IPS-18a (cell line): Measurements from ENCODE around the gene TINAGL1.

Experiments used
- H3K27ac ChIP-seq: one replicate; pipeline ENCODE4 v1.5.1; 2013; ENCODE audit warnings: low read length
- H3K27me3 ChIP-seq: one replicate; pipeline ENCODE4 v1.6.1; 2013; ENCODE audit warnings: mild to moderate bottlenecking, low read length; ENCODE audit not compliant: control insufficient read depth, insufficient read depth
- H3K36me3 ChIP-seq: one replicate; pipeline ENCODE4 v1.6.1; 2013; ENCODE audit warnings: low read depth, low read length; ENCODE audit not compliant: control insufficient read depth
- H3K4me1 ChIP-seq: one replicate; pipeline ENCODE4 v1.6.1; 2013; ENCODE audit warnings: low read depth, low read length; ENCODE audit not compliant: control insufficient read depth
- H3K4me3 ChIP-seq: one replicate; pipeline ENCODE4 v1.5.1; 2013; ENCODE audit warnings: low read length
- H3K9ac ChIP-seq: one replicate; pipeline ENCODE4 v1.6.1; 2013; ENCODE audit warnings: mild to moderate bottlenecking, low read length, moderate library complexity
- H3K9me3 ChIP-seq: one replicate; pipeline ENCODE4 v1.6.1; 2013; ENCODE audit warnings: low read depth, low read length; ENCODE audit not compliant: control insufficient read depth

The TINAGL1 gene

DNA sequence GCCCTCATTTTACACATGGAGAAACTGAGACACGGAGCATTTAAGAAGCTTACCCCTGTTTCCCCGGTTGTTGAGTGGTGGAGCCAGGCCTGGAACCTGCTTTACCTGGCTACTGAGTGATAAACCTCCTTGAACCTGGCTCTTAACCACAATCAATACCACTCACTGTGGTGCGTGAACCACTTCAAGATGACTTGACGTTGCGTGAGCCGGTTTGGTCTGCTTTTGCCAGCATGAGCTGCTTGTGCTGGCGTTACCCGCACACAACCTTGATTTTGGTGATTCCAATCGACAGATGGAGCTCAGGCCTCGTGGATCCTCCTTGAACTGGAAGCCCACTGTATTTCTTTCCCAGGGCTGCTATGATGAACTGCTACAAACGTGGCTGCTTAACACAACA, 6.1 kb upstream of the TINAGL1 start:
- H3K9ac ChIP-seq, result no peak overlapping the region
- no peaks in the 10 kb centered on the region for H3K4me1 ChIP-seq
- H3K27ac ChIP-seq, result no peak overlapping the region
- H3K27me3 ChIP-seq, result no peaks in the 10 kb centered on the region
- H3K4me3 ChIP-seq, result no peak overlapping the region
- no peaks in the 10 kb centered on the region for H3K36me3 ChIP-seq
- H3K9me3 ChIP-seq, result no peaks in the 10 kb centered on the region

DNA sequence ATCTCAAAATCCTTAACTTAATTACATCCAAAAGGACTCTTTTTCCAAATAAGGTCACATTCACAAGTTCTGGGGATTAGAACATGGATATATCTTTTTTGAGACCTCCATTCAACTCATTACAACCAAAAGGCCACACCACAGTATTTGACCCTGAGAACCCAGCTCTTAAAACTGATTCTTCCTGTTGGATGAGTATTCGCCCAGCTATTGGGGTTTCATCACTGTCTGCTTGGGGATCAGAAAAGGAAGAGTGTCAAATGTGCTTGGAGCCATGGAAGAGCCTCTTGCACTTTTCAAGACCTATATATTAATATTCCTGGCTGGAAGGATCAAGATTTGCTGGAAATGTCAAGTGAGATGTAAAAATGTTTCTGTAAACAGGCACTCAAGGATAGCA, 5.4 kb upstream of the TINAGL1 start:
- Histone ChIP-seq H3K27ac (no peak overlapping the region), H3K27me3 (no peaks in the 10 kb centered on the region), H3K9ac (no peak overlapping the region), H3K36me3 (no peaks in the 10 kb centered on the region), H3K9me3 (no peaks in the 10 kb centered on the region), H3K4me1 (peaks cover 5% of the 10 kb centered on the region), H3K4me3 (no peak overlapping the region)

DNA sequence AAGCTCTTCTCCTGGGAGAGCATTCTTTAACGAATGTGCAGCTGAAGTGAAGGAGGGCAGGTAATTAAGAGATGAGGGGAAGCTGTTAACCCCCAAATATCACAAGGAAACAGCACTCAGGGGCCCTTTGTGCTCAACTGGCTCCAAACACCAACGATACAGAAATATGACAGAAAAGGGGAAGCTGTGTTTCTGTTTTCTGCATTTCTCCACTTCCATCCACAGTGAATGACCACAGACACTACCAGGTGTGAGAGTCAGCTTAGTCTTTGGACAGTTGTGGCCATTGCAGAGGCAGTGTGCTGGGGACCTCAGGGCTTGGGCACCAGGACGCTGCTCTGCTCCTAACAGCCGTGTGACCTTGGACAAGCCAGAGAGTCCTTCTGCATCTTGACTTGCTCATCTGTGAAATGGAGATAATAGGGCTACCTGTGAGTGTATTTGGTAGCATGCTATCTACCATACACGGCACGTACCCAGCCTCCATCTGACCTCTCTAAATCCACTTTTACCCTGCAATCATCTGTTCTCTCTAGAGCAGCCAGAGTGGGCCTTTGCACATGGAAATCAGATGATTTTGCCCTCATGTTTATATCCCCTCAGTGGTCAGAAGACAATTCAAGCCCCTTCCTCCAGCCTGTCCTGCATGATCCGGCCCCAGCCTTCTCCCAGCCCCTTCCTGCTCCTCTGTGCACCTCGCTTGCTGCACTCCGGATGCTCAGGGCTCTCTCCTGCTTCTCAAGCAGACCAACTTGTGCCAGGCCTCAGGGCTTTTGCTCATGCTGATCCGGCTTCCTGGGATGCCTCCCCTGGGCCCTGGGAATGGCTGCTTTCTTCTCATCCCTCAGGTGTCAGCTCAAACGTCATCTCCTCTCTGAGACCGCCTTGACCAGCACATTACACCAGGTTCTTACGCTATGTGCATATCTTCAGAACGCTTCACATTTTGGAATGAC, 4.7 kb upstream of the TINAGL1 start:
- no peaks in the 10 kb centered on the region for H3K9me3 ChIP-seq
- H3K9ac ChIP-seq, result no peak overlapping the region
- no peak overlapping the region for H3K4me3 ChIP-seq
- no peak overlapping the region for H3K27ac ChIP-seq
- no peaks in the 10 kb centered on the region for H3K36me3 ChIP-seq
- H3K4me1 ChIP-seq, result peaks cover 12% of the 10 kb centered on the region
- H3K27me3 ChIP-seq, result no peaks in the 10 kb centered on the region

DNA sequence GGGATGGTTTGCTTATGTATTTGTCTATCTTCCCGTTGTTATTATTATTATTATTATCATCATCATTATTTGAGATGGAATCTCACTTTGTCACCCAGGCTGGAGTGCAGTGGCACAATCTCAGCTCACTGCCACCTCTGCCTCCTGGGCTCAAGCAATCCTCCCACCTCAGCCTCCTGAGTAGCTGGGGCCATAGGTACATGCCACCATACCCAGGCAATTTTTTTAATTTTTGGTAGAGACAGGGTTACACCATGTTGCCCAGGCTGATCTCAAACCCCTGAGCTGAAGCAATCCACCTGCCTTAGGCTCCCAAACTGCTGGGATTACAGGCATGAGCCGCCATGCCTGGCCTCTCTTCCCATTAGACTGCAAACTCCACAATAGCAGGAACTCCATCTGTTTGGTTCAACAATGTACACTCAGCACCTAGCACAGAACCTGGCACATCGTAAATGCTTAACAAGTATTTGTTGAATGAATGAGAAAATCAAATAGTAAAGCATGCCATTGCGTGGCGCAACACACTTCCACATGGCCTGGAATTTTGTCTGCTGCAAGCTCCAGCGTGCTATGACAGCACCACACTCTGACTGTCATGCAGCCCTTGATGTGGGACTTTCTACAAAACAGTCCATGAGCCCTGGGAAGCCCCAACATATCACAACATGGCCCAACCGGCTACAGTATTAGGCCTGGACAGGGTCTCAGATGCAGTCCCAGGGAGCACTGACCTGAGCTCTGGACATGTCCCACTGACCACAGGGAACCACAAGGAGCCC, 3.8 kb upstream of the TINAGL1 start:
- peaks cover 13% of the 10 kb centered on the region for H3K4me1 ChIP-seq

DNA sequence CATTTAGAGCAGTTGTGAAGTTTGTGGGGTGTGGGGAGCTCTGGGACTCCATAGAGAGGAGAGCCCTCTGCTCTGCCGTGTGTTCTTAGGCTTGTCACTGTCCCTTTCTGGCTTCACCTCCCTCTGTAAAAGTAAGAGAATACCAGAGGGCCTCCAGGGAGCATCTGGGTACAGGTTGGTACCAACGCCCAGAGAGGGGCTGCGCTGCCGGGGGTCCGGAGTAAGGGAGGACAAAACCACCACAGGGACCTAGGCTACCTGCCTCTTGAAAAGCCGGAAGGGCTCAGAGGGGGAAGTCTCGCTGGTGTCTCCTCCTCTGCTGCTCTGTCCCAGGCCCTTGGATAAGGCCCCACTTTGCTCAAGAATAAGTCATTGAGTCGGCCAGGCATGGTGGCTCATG, 3.1 kb upstream of the TINAGL1 start:
- peaks cover 13% of the 10 kb centered on the region for H3K4me1 ChIP-seq
- H3K4me3 ChIP-seq, result no peak overlapping the region
- H3K9me3 ChIP-seq, result no peaks in the 10 kb centered on the region
- no peaks in the 10 kb centered on the region for H3K36me3 ChIP-seq
- no peak overlapping the region for H3K9ac ChIP-seq
- peaks cover 4% of the 10 kb centered on the region for H3K27me3 ChIP-seq
- H3K27ac ChIP-seq, result no peak overlapping the region

More for the DNA sequence above, 3.8 kb upstream of the TINAGL1 start:
- Histone ChIP-seq H3K9ac (no peak overlapping the region), H3K36me3 (no peaks in the 10 kb centered on the region), H3K4me3 (no peak overlapping the region), H3K9me3 (no peaks in the 10 kb centered on the region), H3K27me3 (peaks cover 1% of the 10 kb centered on the region), H3K27ac (no peak overlapping the region)

DNA sequence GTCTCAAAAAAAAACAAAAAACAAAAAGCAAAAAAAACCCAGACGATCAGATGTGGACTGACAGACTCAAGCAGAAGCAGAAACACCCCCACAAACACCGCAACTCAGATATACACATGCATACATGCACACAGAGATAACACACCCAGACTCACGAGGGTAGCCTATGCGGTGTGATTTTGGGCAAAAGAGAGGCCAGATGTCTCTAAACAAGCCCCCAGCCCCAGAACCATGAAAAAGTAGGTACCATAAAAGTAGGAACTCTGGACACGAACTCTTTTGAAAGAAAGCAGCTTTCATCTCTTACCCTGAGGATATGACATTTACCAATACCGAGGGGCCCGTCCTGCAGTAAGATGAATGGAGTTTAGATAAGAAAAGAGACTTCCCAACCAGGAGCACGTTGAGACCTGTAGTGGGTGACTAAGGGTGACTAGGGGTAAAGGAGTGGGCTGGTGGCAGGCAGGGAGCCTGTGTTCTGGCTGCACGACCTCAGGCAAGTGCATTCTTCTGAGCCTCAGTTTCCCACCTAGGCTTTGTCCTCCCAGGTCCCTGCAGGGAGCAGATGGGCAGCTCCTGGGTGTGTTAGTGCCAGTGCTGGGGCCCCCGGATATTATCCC, 1.5 kb upstream of the TINAGL1 start:
- Histone ChIP-seq H3K27ac (no peak overlapping the region), H3K9me3 (no peaks in the 10 kb centered on the region), H3K4me1 (peaks cover 22% of the 10 kb centered on the region), H3K27me3 (peaks cover 4% of the 10 kb centered on the region), H3K4me3 (no peak overlapping the region), H3K36me3 (no peaks in the 10 kb centered on the region), H3K9ac (no peak overlapping the region)

DNA sequence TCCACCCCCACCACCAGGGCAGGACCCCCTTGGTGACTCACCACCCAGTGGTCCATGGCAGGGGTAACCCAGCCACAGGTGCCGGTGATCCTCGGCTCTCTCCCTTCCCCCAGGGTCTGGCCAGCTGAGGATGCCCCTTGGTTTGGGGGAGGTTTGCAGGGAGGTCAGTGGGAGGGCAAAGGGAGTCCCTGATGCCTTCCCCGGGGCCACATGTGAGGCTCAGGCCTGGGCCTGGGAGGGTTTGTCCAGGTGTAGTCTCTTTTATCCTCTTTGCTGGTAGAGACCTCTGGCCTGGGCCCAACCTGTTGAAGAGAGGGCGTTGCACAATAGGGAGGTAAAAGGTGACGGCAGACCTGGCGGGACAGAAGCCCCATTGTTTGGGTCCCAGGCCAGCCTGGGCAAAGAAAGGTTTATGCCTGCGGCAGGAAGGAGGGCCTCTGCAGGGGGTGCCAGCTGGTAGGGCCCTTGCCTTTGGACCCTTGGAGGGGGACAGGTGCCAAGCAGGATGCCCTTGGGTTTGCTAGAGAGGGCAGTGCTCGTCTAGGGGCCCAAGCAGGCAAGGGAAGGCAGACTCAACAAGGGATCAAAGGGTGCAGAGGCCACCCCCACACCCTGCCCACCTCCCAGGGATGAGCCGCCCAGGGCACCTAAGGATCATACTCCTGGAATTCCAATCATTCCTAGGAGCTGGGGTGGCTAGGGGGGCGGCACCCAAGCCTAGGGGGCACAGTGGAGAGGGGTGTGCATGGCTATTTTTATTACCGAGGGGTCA, 760 bp upstream of the TINAGL1 start:
- Histone ChIP-seq H3K9me3 (no peaks in the 10 kb centered on the region), H3K4me1 (peaks cover 29% of the 10 kb centered on the region), H3K4me3 (peak overlapping the region; percentile 25), H3K27ac (no peak overlapping the region), H3K9ac (no peak overlapping the region), H3K27me3 (peaks cover 4% of the 10 kb centered on the region), H3K36me3 (no peaks in the 10 kb centered on the region)

DNA sequence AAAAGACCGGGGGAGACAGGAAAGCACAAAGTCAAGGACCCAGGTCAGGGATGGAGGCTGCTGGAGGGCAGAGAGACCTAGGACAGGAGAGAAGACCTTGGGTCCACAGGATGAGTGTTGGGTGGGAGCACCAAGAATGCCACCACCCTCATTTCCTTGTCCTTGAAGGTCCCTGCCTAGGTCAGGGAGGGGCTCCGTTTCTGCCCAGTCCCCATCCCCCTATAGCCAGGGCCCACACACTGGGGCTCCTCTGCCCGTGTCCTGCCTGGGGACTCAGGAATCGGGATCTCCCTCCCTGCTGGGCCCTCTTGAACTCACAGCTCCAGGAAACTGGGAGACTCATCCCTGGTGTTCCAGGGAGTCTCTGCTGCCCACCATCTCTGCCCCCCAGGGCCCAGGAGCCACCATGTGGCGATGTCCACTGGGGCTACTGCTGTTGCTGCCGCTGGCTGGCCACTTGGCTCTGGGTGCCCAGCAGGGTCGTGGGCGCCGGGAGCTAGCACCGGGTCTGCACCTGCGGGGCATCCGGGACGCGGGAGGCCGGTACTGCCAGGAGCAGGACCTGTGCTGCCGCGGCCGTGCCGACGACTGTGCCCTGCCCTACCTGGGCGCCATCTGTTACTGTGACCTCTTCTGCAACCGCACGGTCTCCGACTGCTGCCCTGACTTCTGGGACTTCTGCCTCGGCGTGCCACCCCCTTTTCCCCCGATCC, 584 bp downstream of the TINAGL1 start:
- H3K4me3 ChIP-seq, result peak overlapping the region; percentile 25
- no peaks in the 10 kb centered on the region for H3K9me3 ChIP-seq
- H3K4me1 ChIP-seq, result peaks cover 31% of the 10 kb centered on the region
- no peak overlapping the region for H3K27ac ChIP-seq
- H3K9ac ChIP-seq, result no peak overlapping the region
- H3K36me3 ChIP-seq, result no peaks in the 10 kb centered on the region
- peaks cover 4% of the 10 kb centered on the region for H3K27me3 ChIP-seq

DNA sequence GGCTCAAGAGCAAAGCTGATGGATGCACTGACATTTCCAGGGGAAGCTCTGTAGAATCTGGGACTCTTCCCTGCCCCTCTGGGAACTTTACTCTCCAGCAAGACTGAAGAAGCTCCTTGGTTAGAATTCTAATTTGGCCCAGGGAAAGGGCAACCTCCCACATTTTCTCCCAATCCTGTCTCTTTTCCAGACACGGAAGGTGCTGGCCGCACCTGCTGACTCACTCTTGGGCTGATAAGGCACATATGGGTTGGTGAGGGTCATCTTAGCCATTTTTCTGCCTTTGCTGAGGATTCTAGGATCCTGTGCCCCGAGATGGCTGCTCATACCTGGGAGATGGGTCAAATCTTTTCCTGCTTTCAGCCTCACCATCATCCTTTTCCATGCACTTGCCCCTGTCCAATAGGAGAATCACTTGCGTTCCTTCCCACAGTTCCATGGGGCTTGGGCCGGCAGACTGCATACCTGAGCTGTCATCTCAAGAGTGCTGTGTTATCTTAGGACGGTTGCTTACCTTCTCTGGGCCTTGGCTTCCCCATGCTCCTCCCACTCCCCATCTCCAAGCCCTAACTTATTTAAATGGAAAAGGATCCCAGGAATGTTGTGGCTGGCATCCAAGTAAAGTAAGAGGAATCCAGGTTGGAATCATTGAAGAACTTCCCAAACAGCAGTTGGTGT, 1.3 kb downstream of the TINAGL1 start:
- H3K9ac ChIP-seq, result no peak overlapping the region
- no peaks in the 10 kb centered on the region for H3K9me3 ChIP-seq
- peaks cover 4% of the 10 kb centered on the region for H3K27me3 ChIP-seq
- no peak overlapping the region for H3K4me3 ChIP-seq
- no peaks in the 10 kb centered on the region for H3K36me3 ChIP-seq
- H3K4me1 ChIP-seq, result peaks cover 38% of the 10 kb centered on the region
- H3K27ac ChIP-seq, result no peak overlapping the region

DNA sequence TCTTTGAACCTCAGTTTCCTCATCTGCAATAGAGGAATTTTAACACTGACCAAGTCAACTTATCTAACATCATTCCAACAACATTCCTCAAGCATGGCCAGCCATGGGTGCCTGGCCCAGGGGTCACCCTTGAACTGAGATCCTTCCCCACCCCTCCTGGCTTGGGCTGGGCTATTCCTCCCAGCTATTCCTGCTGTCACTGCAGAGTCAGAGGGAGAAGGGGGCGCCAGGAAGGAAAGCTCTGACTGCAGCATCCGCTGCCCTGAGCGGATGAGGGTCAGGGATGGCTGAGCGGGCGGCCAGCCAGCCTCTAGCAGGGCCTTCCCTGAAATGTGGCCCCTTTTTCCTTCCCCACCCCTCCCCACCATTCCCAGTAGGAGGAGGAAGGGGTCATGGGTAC, 3.1 kb downstream of the TINAGL1 start:
- Histone ChIP-seq H3K4me3 (no peak overlapping the region), H3K9ac (no peak overlapping the region)

More for the DNA sequence above, 3.1 kb downstream of the TINAGL1 start:
- Histone ChIP-seq H3K9me3 (no peaks in the 10 kb centered on the region), H3K4me1 (peaks cover 38% of the 10 kb centered on the region), H3K36me3 (no peaks in the 10 kb centered on the region), H3K27me3 (peaks cover 4% of the 10 kb centered on the region), H3K27ac (no peak overlapping the region)
